ENCODE measurements around the gene PAX8. TPM values are rescaled to one million over a fixed set of nuclear protein-coding genes. Genes with fewer than 3 reads are reported as not detected.

The PAX8 gene
- total RNA-seq, 1 experiment from 2014 or later = 7.5 TPM

DNA sequence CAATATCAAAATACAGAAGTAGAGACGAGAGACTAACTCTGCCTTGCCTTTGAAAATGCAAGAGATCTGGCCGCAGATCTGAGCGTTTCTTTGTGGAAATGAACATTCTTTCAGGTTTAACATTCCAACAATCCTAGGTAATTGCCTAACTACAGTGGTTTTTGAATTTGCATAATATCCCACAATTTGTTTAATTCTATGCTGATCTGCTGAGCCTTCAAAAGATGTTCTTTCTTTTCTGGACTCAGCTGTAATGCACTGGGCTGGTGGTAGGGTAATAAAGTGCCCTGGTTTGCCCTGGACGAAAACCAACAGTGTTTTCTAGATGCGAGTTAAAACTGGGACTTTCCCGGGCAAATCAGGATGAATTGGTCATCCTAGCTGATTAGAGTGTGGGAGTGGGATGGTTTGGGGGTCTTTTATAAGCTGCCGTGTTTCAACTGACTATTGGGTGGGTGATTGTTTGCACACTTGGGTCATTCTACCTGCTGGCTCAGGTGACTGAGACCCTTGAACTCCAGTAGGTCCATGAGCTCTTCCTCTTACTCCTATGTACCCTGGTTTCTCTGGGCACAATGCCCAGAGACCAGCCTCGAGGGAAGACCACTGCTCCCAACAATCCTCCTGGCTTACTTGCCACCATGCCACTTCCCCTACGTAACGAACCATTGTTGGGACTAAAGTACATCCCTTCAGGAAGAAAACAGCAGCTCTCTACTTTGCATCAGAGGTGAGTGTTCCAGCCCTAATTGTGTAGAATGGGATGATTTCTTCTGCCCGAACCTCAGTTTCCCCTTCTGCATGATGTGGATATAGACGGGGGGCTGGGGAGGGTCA is 3.4 kb upstream of the PAX8 start:
- POLR2A ChIA-PET = no interaction called here
- no peak for DNase-seq
- H3K4me3 Mint-ChIP-seq (ENCODE audit: unreplicated experiment) = no peak overlapping the region
- peak overlapping the region; percentile 59 for H3K27ac Mint-ChIP-seq (ENCODE audit: unreplicated experiment)
- TF ChIP-seq CTCF (IDR thresholded peaks at IDR 0.05; ENCODE audit: insufficient read depth in 1 of 2, low read depth in 1 of 2, low read length in 1 of 2, severe bottlenecking in 1 of 2, unreplicated experiment in 1 of 2) = no peak
- peaks cover 25% of the 10 kb centered on the region for H3K4me1 ChIP-seq
- BruUV-seq (replicated peaks) = no TSS peak
- H3K9me3 Mint-ChIP-seq (ENCODE audit: unreplicated experiment) = no peaks in the 10 kb centered on the region
- no peak overlapping the region for H3K4me3 ChIP-seq (ENCODE audit: low read depth, low read length)
- peaks cover 20% of the 10 kb centered on the region for H3K4me1 Mint-ChIP-seq (ENCODE audit: low read depth, unreplicated experiment)
- H3K9me3 ChIP-seq = no peaks in the 10 kb centered on the region
- no peaks in the 10 kb centered on the region for H3K36me3 ChIP-seq (ENCODE audit: control insufficient read depth, insufficient read depth, low read length)
- intact Hi-C loops (cut with micrococcal nuclease; ENCODE audit: unreplicated experiment) = loop anchor here (2.0 kb wide), 1 partner anchor 43 kb away; no protein-coding TSS in a partner anchor
- CTCF ChIA-PET = interaction anchor here (0.6 to 0.8 kb wide), 3 partner anchors 9 to 70 kb away, joined by 3 read pairs; no protein-coding TSS in a partner anchor
- no peaks in the 10 kb centered on the region for H3K27me3 ChIP-seq (replicated peaks; ENCODE audit: control insufficient read depth, insufficient read depth, low read length)
- H3K27me3 Mint-ChIP-seq (ENCODE audit: insufficient read depth, unreplicated experiment) = no peaks in the 10 kb centered on the region
- no peaks in the 10 kb centered on the region for H3K36me3 Mint-ChIP-seq (ENCODE audit: insufficient read depth, unreplicated experiment)

GRCh38 chr2:113278073-113278741 is 514 bp downstream of the PAX8 start:
- BruUV-seq (replicated peaks) = no TSS peak
- intact Hi-C loops (cut with micrococcal nuclease; ENCODE audit: unreplicated experiment) = no loop called here
- ChIA-PET CTCF (interaction anchor here (0.6 kb wide), 1 partner anchor 80 kb away, joined by 3 read pairs; no protein-coding TSS in a partner anchor), POLR2A (no interaction called here)
- Histone ChIP-seq H3K4me3 (ENCODE audit: low read depth, low read length) (no peak overlapping the region), H3K4me1 (peaks cover 16% of the 10 kb centered on the region), H3K9me3 (no peaks in the 10 kb centered on the region), H3K36me3 (ENCODE audit: control insufficient read depth, insufficient read depth, low read length) (no peaks in the 10 kb centered on the region), H3K27me3 (replicated peaks; ENCODE audit: control insufficient read depth, insufficient read depth, low read length) (no peaks in the 10 kb centered on the region)
- H3K27me3 Mint-ChIP-seq (ENCODE audit: insufficient read depth, unreplicated experiment) = no peaks in the 10 kb centered on the region
- H3K4me1 Mint-ChIP-seq (ENCODE audit: low read depth, unreplicated experiment) = peaks cover 13% of the 10 kb centered on the region
- H3K36me3 Mint-ChIP-seq (ENCODE audit: insufficient read depth, unreplicated experiment) = no peaks in the 10 kb centered on the region
- DNase-seq = no peak
- no peak overlapping the region for H3K27ac Mint-ChIP-seq (ENCODE audit: unreplicated experiment)
- TF ChIP-seq CTCF (IDR thresholded peaks at IDR 0.05; ENCODE audit: insufficient read depth in 1 of 2, low read depth in 1 of 2, low read length in 1 of 2, severe bottlenecking in 1 of 2, unreplicated experiment in 1 of 2) = no peak
- no peak overlapping the region for H3K4me3 Mint-ChIP-seq (ENCODE audit: unreplicated experiment)
- H3K9me3 Mint-ChIP-seq (ENCODE audit: unreplicated experiment) = no peaks in the 10 kb centered on the region

DNA sequence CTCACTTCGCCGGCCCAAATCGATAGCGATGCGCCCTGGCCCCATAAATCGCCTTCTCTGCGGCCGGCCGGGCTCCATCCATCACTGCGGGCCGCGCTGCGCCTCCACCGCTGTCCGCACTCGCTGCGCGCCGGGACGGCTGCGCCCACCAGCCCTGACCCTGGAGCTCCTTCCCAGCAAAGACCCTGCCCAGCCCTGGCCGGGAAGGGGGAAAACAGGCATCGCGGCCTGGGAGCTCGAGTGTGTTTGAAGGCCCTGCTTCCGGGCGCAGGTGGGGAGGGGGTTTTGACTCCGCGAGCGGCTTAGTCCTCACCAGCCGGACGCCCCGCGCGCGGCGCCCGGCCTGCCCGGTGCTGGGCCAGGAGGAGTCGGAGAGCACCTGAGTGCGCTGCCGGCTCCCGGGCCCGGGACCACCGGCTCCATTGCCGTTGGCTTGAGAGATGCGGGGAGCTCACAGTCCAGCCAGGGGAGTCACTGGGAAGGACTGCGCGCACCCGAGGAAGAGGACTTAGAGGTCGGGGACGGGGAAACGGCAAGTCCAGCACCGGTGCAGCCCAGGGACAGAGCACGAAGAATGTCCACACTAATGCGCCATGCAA is 1.1 kb downstream of the PAX8 start:
- no peaks in the 10 kb centered on the region for H3K9me3 ChIP-seq
- intact Hi-C loops (cut with micrococcal nuclease; ENCODE audit: unreplicated experiment) = no loop called here
- no peak for DNase-seq
- no TSS peak for BruUV-seq (replicated peaks)
- Mint-ChIP-seq H3K36me3 (ENCODE audit: insufficient read depth, unreplicated experiment) (no peaks in the 10 kb centered on the region), H3K4me1 (ENCODE audit: low read depth, unreplicated experiment) (peaks cover 7% of the 10 kb centered on the region), H3K27ac (ENCODE audit: unreplicated experiment) (no peak overlapping the region), H3K27me3 (ENCODE audit: insufficient read depth, unreplicated experiment) (no peaks in the 10 kb centered on the region), H3K9me3 (ENCODE audit: unreplicated experiment) (no peaks in the 10 kb centered on the region), H3K4me3 (ENCODE audit: unreplicated experiment) (no peak overlapping the region)
- H3K27me3 ChIP-seq (replicated peaks; ENCODE audit: control insufficient read depth, insufficient read depth, low read length) = no peaks in the 10 kb centered on the region
- POLR2A ChIA-PET = no interaction called here
- no peak overlapping the region for H3K4me3 ChIP-seq (ENCODE audit: low read depth, low read length)
- CTCF ChIA-PET = no interaction called here
- TF ChIP-seq CTCF (IDR thresholded peaks at IDR 0.05; ENCODE audit: insufficient read depth in 1 of 2, low read depth in 1 of 2, low read length in 1 of 2, severe bottlenecking in 1 of 2, unreplicated experiment in 1 of 2) = no peak
- H3K36me3 ChIP-seq (ENCODE audit: control insufficient read depth, insufficient read depth, low read length) = no peaks in the 10 kb centered on the region
- H3K4me1 ChIP-seq = peaks cover 10% of the 10 kb centered on the region

All from Caco-2 (cell line).